A673 (cell line): ENCODE results near the gene SPATS2L.

Source experiments
- CTCF ChIP-seq: fragments of 300-800, 200-600 bp; sonication (generic); conservative IDR thresholded peaks from 2 replicates; pipeline ENCODE4 v1.5.1; 2017; ENCODE audit warnings: low read depth, mild to moderate bottlenecking, antibody characterized with exemption, low read length, moderate library complexity, mixed read lengths
- EZH2 ChIP-seq: fragments of 200-600 bp; sonication (generic); IDR thresholded peaks from 2 replicates; pipeline ENCODE4 v1.6.1; 2017; ENCODE audit warnings: borderline replicate concordance, low read depth, mild to moderate bottlenecking, mixed read lengths, antibody characterized with exemption, low read length; ENCODE audit not compliant: poor library complexity, severe bottlenecking

- TF ChIP-seq CTCF (no peak), EZH2 (no peak)
These were observed 4.3 kb upstream of the SPATS2L start for GRCh38 chr2:200301953-200302858.
